ENCODE measurements around the gene TMEM235. TPM values are rescaled to one million over a fixed set of nuclear protein-coding genes. Genes with fewer than 3 reads are reported as not detected.
"Not testable (repeated sequence)": the region's sequence is repeated elsewhere in the genome, so short reads cannot be mapped to it uniquely, and the experiment has no call there.

The TMEM235 gene
- total and polyA plus RNA-seq, 2 donors (not counting 3 experiments of a cell fraction or from before 2014, with no cell fraction given) = 0.04 to 0.38 TPM

DNA sequence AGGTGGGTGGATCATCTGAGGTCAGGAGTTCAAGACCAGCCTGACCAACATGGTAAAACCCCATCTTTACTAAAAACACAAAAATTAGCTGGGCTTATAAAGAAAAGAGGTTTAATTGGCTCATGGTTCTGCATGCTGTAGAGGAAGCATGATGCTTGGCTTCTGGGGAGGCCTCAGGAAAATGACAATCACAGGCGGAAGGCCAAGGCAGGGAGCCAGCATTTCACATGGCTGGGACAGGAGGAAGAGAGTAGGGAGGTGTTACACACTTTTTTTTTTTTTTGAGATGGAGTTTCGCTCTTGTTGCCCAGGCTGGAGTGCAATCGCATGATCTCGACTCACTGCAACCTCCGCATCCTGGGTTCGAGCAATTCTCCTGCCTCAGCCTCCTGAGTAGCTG lies 3.6 kb downstream of the TMEM235 start:
- dilution Hi-C loops (cut with MboI; ENCODE audit: extremely low pct_ligation_motif_present, low sequenced_read_pairs); H3K4me1 ChIP-seq (ENCODE audit: control insufficient read depth, extremely low read depth, insufficient read depth, low read length); POLR2A ChIA-PET; H3K9me1 ChIP-seq (replicated peaks; ENCODE audit: control insufficient read depth, extremely low read depth, insufficient read depth, low read length); H2AFZ ChIP-seq (ENCODE audit: low read depth, low read length); H3K36me3 ChIP-seq (ENCODE audit: control insufficient read depth in 2 of 2, extremely low read depth in 1 of 2, insufficient read depth in 2 of 2, low read length in 2 of 2); H3K9me3 ChIP-seq (replicated peaks; ENCODE audit: control insufficient read depth, insufficient read depth, low read length); H3K9ac ChIP-seq (replicated peaks; ENCODE audit: extremely low read depth, insufficient read depth, low read length); H3K4me3 ChIP-seq (replicated peaks in 1 of 3; ENCODE audit: insufficient read depth in 1 of 3, low read depth in 1 of 3, low read length in 3 of 3); H4K20me1 ChIP-seq (replicated peaks; ENCODE audit: control insufficient read depth, extremely low read depth, insufficient read depth, low read length); H3K79me2 ChIP-seq (ENCODE audit: control insufficient read depth, insufficient read depth, low read length); H3K27ac ChIP-seq (ENCODE audit: insufficient read depth, low read depth, low read length); BruUV-seq (replicated peaks); intact Hi-C loops (cut with micrococcal nuclease); H3K4me2 ChIP-seq (ENCODE audit: insufficient read depth, low read length): not testable (repeated sequence)
- DNase-seq (ENCODE audit: low read depth, low spot score) = peak; percentile 74
- H3K27me3 ChIP-seq (ENCODE audit: control insufficient read depth in 2 of 2, insufficient read depth in 2 of 2, low read length in 2 of 2) = peaks cover 21 to 24% of the 10 kb centered on the region in 2 experiments
- FAIRE-seq = peak; percentile 80
- CTCF ChIA-PET = interaction anchor here (1.2 to 1.8 kb wide), 2 partner anchors 12 to 16 kb away, joined by 3 to 9 read pairs; no protein-coding TSS in a partner anchor

DNA sequence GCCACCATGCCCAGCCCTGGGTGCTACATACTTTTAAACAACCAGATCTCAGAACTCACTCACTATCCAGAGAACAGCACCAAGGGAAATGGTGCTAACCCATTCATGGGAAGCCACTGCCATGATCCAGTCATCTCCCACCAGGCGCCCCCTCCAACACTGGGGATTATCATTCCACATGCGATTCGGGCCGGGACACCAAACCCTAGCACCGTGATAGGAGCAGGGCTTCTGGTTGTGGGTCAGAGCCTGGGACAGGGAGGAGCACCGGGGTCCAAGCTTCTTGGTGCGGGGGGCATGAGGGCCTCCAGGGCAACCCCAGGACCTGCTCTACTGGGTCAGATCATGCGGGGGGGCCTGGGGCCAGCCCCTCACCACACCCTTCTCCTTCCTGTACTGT lies 4.5 kb downstream of the TMEM235 start:
- Histone ChIP-seq H4K20me1 (replicated peaks; ENCODE audit: control insufficient read depth, extremely low read depth, insufficient read depth, low read length) (no peaks in the 10 kb centered on the region), H3K27me3 (ENCODE audit: control insufficient read depth in 2 of 2, insufficient read depth in 2 of 2, low read length in 2 of 2) (peaks cover 14 to 15% of the 10 kb centered on the region in 2 experiments), H3K9ac (replicated peaks; ENCODE audit: extremely low read depth, insufficient read depth, low read length) (no peak overlapping the region), H2AFZ (ENCODE audit: low read depth, low read length) (no peak overlapping the region), H3K79me2 (ENCODE audit: control insufficient read depth, insufficient read depth, low read length) (no peaks in the 10 kb centered on the region), H3K4me1 (ENCODE audit: control insufficient read depth, extremely low read depth, insufficient read depth, low read length) (peaks cover 3% of the 10 kb centered on the region), H3K9me1 (replicated peaks; ENCODE audit: control insufficient read depth, extremely low read depth, insufficient read depth, low read length) (no peaks in the 10 kb centered on the region), H3K9me3 (replicated peaks; ENCODE audit: control insufficient read depth, insufficient read depth, low read length) (no peaks in the 10 kb centered on the region), H3K27ac (ENCODE audit: insufficient read depth, low read depth, low read length) (no peak overlapping the region), H3K4me3 (replicated peaks in 1 of 3; ENCODE audit: insufficient read depth in 1 of 3, low read depth in 1 of 3, low read length in 3 of 3) (no peak overlapping the region), H3K4me2 (ENCODE audit: insufficient read depth, low read length) (no peak overlapping the region), H3K36me3 (ENCODE audit: control insufficient read depth in 2 of 2, extremely low read depth in 1 of 2, insufficient read depth in 2 of 2, low read length in 2 of 2) (no peaks in the 10 kb centered on the region)
- ChIA-PET CTCF (interaction anchor here (1.2 to 1.8 kb wide), 2 partner anchors 13 to 15 kb away, joined by 3 to 9 read pairs; no protein-coding TSS in a partner anchor), POLR2A (no interaction called here)
- FAIRE-seq (no peak), DNase-seq (ENCODE audit: low read depth, low spot score) (no peak)
- intact Hi-C loops (cut with micrococcal nuclease) (no loop called here), dilution Hi-C loops (cut with MboI; ENCODE audit: extremely low pct_ligation_motif_present, low sequenced_read_pairs) (no loop called here)
- BruUV-seq (replicated peaks) = no TSS peak
- TF ChIP-seq FOS (IDR thresholded peaks at IDR 0.05; ENCODE audit: borderline replicate concordance, insufficient read depth, low read length) = no peak
- TF ChIP-seq, protein P1, sequence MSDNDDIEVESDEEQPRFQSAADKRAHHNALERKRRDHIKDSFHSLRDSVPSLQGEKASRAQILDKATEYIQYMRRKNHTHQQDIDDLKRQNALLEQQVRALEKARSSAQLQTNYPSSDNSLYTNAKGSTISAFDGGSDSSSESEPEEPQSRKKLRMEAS (IDR thresholded peaks at IDR 0.05; ENCODE audit: insufficient read depth, insufficient read length) = no peak
- TF ChIP-seq POLR2AphosphoS5 (IDR thresholded peaks at IDR 0.05; ENCODE audit: insufficient read depth, low read depth, low read length) = no peak
- TF ChIP-seq POLR2A (IDR thresholded peaks at IDR 0.05; ENCODE audit: low read depth, low read length) = no peak
- TF ChIP-seq EZH2 (IDR thresholded peaks at IDR 0.05; ENCODE audit: borderline replicate concordance, low read depth, low read length, severe bottlenecking) = no peak
- TF ChIP-seq, protein P2, sequence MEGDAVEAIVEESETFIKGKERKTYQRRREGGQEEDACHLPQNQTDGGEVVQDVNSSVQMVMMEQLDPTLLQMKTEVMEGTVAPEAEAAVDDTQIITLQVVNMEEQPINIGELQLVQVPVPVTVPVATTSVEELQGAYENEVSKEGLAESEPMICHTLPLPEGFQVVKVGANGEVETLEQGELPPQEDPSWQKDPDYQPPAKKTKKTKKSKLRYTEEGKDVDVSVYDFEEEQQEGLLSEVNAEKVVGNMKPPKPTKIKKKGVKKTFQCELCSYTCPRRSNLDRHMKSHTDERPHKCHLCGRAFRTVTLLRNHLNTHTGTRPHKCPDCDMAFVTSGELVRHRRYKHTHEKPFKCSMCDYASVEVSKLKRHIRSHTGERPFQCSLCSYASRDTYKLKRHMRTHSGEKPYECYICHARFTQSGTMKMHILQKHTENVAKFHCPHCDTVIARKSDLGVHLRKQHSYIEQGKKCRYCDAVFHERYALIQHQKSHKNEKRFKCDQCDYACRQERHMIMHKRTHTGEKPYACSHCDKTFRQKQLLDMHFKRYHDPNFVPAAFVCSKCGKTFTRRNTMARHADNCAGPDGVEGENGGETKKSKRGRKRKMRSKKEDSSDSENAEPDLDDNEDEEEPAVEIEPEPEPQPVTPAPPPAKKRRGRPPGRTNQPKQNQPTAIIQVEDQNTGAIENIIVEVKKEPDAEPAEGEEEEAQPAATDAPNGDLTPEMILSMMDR (IDR thresholded peaks at IDR 0.05; ENCODE audit: extremely low read depth in 1 of 2, insufficient read depth in 1 of 2, low read depth in 1 of 2, low read length in 2 of 2) = no peak
- no peak for TF ChIP-seq MYC (IDR thresholded peaks at IDR 0.05; ENCODE audit: low read depth, low read length)
- no peak for TF ChIP-seq JUN (IDR thresholded peaks at IDR 0.05; ENCODE audit: borderline replicate concordance, insufficient read depth, insufficient read length, low read depth)
- no peak for TF ChIP-seq GATA2 (IDR thresholded peaks at IDR 0.05; ENCODE audit: insufficient read depth, insufficient read length, low read depth, low read length)
